ENCODE data around the gene SPDYE6.
"Not testable (repeated sequence)": the region's sequence is repeated elsewhere in the genome, so short reads cannot be mapped to it uniquely, and the experiment has no call there.

SPDYE6 gene

GRCh38 chr7:102387064-102387463, 30.8 kb upstream of the SPDYE6 start:
- no peak overlapping the region for H3K4me3 ChIP-seq (ENCODE audit: low read length)
- no peaks in the 10 kb centered on the region for H3K4me1 ChIP-seq (ENCODE audit: insufficient read depth, low read length)
- no peaks in the 10 kb centered on the region for H3K9me3 ChIP-seq (ENCODE audit: low read length)
- no peaks in the 10 kb centered on the region for H3K27me3 ChIP-seq (ENCODE audit: insufficient read depth, low read length)
- no peak overlapping the region for H2AFZ ChIP-seq (ENCODE audit: low read depth, low read length)
- peaks cover 9% of the 10 kb centered on the region for H3K36me3 ChIP-seq (ENCODE audit: insufficient read depth, low read length)

GRCh38 chr7:102381696-102382425, 25.6 kb upstream of the SPDYE6 start:
- not testable (repeated sequence) for H3K9me3 ChIP-seq (ENCODE audit: low read length); H3K4me3 ChIP-seq (ENCODE audit: low read length); H3K4me1 ChIP-seq (ENCODE audit: insufficient read depth, low read length); H3K27me3 ChIP-seq (ENCODE audit: insufficient read depth, low read length); H2AFZ ChIP-seq (ENCODE audit: low read depth, low read length)
- peaks cover 42% of the 10 kb centered on the region for H3K36me3 ChIP-seq (ENCODE audit: insufficient read depth, low read length)

GRCh38 chr7:102380837-102381236, 24.6 kb upstream of the SPDYE6 start:
- H3K36me3 ChIP-seq (ENCODE audit: insufficient read depth, low read length), result peaks cover 40% of the 10 kb centered on the region
- not testable (repeated sequence) for H3K4me1 ChIP-seq (ENCODE audit: insufficient read depth, low read length); H2AFZ ChIP-seq (ENCODE audit: low read depth, low read length); H3K4me3 ChIP-seq (ENCODE audit: low read length); H3K9me3 ChIP-seq (ENCODE audit: low read length); H3K27me3 ChIP-seq (ENCODE audit: insufficient read depth, low read length)

GRCh38 chr7:102376964-102377466, 20.8 kb upstream of the SPDYE6 start:
- Histone ChIP-seq H3K4me1 (ENCODE audit: insufficient read depth, low read length) (peaks cover 3% of the 10 kb centered on the region), H3K36me3 (ENCODE audit: insufficient read depth, low read length) (peaks cover 38% of the 10 kb centered on the region), H3K9me3 (ENCODE audit: low read length) (no peaks in the 10 kb centered on the region), H3K27me3 (ENCODE audit: insufficient read depth, low read length) (no peaks in the 10 kb centered on the region), H2AFZ (ENCODE audit: low read depth, low read length) (no peak overlapping the region), H3K4me3 (ENCODE audit: low read length) (no peak overlapping the region)

- H3K9me3 ChIP-seq (ENCODE audit: low read length); H3K4me1 ChIP-seq (ENCODE audit: insufficient read depth, low read length); H2AFZ ChIP-seq (ENCODE audit: low read depth, low read length); H3K4me3 ChIP-seq (ENCODE audit: low read length); H3K27me3 ChIP-seq (ENCODE audit: insufficient read depth, low read length); H3K36me3 ChIP-seq (ENCODE audit: insufficient read depth, low read length): not testable (repeated sequence)
These were observed 16.6 kb upstream of the SPDYE6 start for GRCh38 chr7:102372796-102373195.

- H3K27me3 ChIP-seq (ENCODE audit: insufficient read depth, low read length); H2AFZ ChIP-seq (ENCODE audit: low read depth, low read length); H3K4me3 ChIP-seq (ENCODE audit: low read length): not testable (repeated sequence)
These were observed 13.8 kb upstream of the SPDYE6 start for GRCh38 chr7:102370038-102370437.

GRCh38 chr7:102365390-102365789, 9.1 kb upstream of the SPDYE6 start:
- not testable (repeated sequence) for H3K9me3 ChIP-seq (ENCODE audit: low read length); H3K4me1 ChIP-seq (ENCODE audit: insufficient read depth, low read length); H3K36me3 ChIP-seq (ENCODE audit: insufficient read depth, low read length); H3K27me3 ChIP-seq (ENCODE audit: insufficient read depth, low read length); H2AFZ ChIP-seq (ENCODE audit: low read depth, low read length); H3K4me3 ChIP-seq (ENCODE audit: low read length)

More at GRCh38 chr7:102370038-102370437, 13.8 kb upstream of the SPDYE6 start:
- H3K9me3 ChIP-seq (ENCODE audit: low read length); H3K36me3 ChIP-seq (ENCODE audit: insufficient read depth, low read length); H3K4me1 ChIP-seq (ENCODE audit: insufficient read depth, low read length): not testable (repeated sequence)

- H3K4me3 ChIP-seq (ENCODE audit: low read length), result peak overlapping the region; percentile 52
- not testable (repeated sequence) for H3K27me3 ChIP-seq (ENCODE audit: insufficient read depth, low read length); H2AFZ ChIP-seq (ENCODE audit: low read depth, low read length); H3K4me1 ChIP-seq (ENCODE audit: insufficient read depth, low read length); H3K9me3 ChIP-seq (ENCODE audit: low read length); H3K36me3 ChIP-seq (ENCODE audit: insufficient read depth, low read length)
These were observed 8.2 kb upstream of the SPDYE6 start for GRCh38 chr7:102364394-102364886.

GRCh38 chr7:102363549-102364393, 7.5 kb upstream of the SPDYE6 start:
- H3K27me3 ChIP-seq (ENCODE audit: insufficient read depth, low read length); H3K36me3 ChIP-seq (ENCODE audit: insufficient read depth, low read length); H3K4me1 ChIP-seq (ENCODE audit: insufficient read depth, low read length); H3K9me3 ChIP-seq (ENCODE audit: low read length): not testable (repeated sequence)
- Histone ChIP-seq H2AFZ (ENCODE audit: low read depth, low read length) (peak overlapping the region; percentile 40), H3K4me3 (ENCODE audit: low read length) (peak overlapping the region; percentile 52)

GRCh38 chr7:102346983-102347382, 9.3 kb downstream of the SPDYE6 start:
- not testable (repeated sequence) for H3K4me1 ChIP-seq (ENCODE audit: insufficient read depth, low read length); H3K36me3 ChIP-seq (ENCODE audit: insufficient read depth, low read length); H3K27me3 ChIP-seq (ENCODE audit: insufficient read depth, low read length); H2AFZ ChIP-seq (ENCODE audit: low read depth, low read length); H3K4me3 ChIP-seq (ENCODE audit: low read length); H3K9me3 ChIP-seq (ENCODE audit: low read length)

- not testable (repeated sequence) for H3K27me3 ChIP-seq (ENCODE audit: insufficient read depth, low read length); H3K4me1 ChIP-seq (ENCODE audit: insufficient read depth, low read length); H3K4me3 ChIP-seq (ENCODE audit: low read length); H3K36me3 ChIP-seq (ENCODE audit: insufficient read depth, low read length); H3K9me3 ChIP-seq (ENCODE audit: low read length); H2AFZ ChIP-seq (ENCODE audit: low read depth, low read length)
These were observed 15.5 kb downstream of the SPDYE6 start for GRCh38 chr7:102340599-102341368.

GRCh38 chr7:102337420-102337819, 18.8 kb downstream of the SPDYE6 start:
- not testable (repeated sequence) for H2AFZ ChIP-seq (ENCODE audit: low read depth, low read length); H3K4me3 ChIP-seq (ENCODE audit: low read length); H3K27me3 ChIP-seq (ENCODE audit: insufficient read depth, low read length); H3K36me3 ChIP-seq (ENCODE audit: insufficient read depth, low read length); H3K4me1 ChIP-seq (ENCODE audit: insufficient read depth, low read length); H3K9me3 ChIP-seq (ENCODE audit: low read length)

- H3K36me3 ChIP-seq (ENCODE audit: insufficient read depth, low read length); H3K4me1 ChIP-seq (ENCODE audit: insufficient read depth, low read length); H2AFZ ChIP-seq (ENCODE audit: low read depth, low read length); H3K9me3 ChIP-seq (ENCODE audit: low read length); H3K4me3 ChIP-seq (ENCODE audit: low read length); H3K27me3 ChIP-seq (ENCODE audit: insufficient read depth, low read length): not testable (repeated sequence)
These were observed 19.2 kb downstream of the SPDYE6 start for GRCh38 chr7:102337002-102337401.

Measured in neuron (in vitro differentiated cells).